Measurements from ENCODE around the gene DKK2.

DNA sequence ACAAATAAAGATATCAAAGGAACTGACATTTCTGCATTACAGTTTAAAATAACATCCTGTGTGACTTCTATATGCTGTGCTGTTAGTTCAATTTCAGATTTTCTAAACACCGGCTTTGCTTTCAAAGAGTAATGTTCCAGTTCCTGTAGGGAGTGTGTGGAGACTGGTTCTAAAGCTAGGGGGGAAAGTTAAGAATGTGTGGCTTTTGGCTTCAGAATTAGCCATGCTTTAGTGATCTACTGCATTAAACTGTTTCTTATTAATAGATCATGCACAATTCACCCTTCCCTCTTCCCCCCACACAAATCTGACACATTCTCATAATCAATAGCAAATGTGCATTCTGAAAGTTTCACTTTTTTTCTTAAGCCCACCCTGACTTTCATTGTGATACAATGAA lies 32.0 kb upstream of the DKK2 start:
- TF ChIP-seq, protein P1, sequence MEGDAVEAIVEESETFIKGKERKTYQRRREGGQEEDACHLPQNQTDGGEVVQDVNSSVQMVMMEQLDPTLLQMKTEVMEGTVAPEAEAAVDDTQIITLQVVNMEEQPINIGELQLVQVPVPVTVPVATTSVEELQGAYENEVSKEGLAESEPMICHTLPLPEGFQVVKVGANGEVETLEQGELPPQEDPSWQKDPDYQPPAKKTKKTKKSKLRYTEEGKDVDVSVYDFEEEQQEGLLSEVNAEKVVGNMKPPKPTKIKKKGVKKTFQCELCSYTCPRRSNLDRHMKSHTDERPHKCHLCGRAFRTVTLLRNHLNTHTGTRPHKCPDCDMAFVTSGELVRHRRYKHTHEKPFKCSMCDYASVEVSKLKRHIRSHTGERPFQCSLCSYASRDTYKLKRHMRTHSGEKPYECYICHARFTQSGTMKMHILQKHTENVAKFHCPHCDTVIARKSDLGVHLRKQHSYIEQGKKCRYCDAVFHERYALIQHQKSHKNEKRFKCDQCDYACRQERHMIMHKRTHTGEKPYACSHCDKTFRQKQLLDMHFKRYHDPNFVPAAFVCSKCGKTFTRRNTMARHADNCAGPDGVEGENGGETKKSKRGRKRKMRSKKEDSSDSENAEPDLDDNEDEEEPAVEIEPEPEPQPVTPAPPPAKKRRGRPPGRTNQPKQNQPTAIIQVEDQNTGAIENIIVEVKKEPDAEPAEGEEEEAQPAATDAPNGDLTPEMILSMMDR (conservative IDR thresholded peaks at IDR 0.05), result no peak
- no peak for TF ChIP-seq EZH2 (IDR thresholded peaks at IDR 0.05; ENCODE audit: low read depth)
